Uterus (tissue), 4 donors: ENCODE results near the gene SORL1. TPM values are rescaled to one million over a fixed set of nuclear protein-coding genes. Genes with fewer than 3 reads are reported as not detected.

Experiments
- DNase-seq, 2 donors: peaks; one replicate each; pipeline ENCODE4 v3.0.0-alpha.2; 2019 to 2020
- H3K27ac ChIP-seq, 2 donors: fragments of 200-600 bp; sonication (generic); 1 replicate in 1 of 2; 2 replicates in 1 of 2; pipeline ENCODE4 v1.5.1; 2016 to 2018
- H3K27me3 ChIP-seq, 2 donors: fragments of 200-600 bp; sonication (generic); one replicate each; pipeline ENCODE4 v1.5.1; 2018 to 2019; ENCODE audit warnings: control low read depth in 1 of 2
- H3K36me3 ChIP-seq, 2 donors: fragments of 200-600 bp; sonication (generic); one replicate each; pipeline ENCODE4 v1.5.1; 2019; ENCODE audit warnings: control low read depth in 1 of 2
- H3K4me1 ChIP-seq, 2 donors: fragments of 200-600 bp; sonication (generic); one replicate each; pipeline ENCODE4 v1.5.1; 2018 to 2019; ENCODE audit warnings: control low read depth in 1 of 2
- H3K4me3 ChIP-seq, 2 donors: fragments of 200-600 bp; sonication (generic); 1 replicate in 1 of 2; 2 replicates in 1 of 2; pipeline ENCODE4 v1.5.1; 2018 to 2019; ENCODE audit warnings: mild to moderate bottlenecking in 1 of 2
- H3K9me3 ChIP-seq, 2 donors: fragments of 200-600 bp; sonication (generic); one replicate each; pipeline ENCODE4 v1.5.1; 2019; ENCODE audit warnings: control low read depth in 1 of 2
- CTCF ChIP-seq, 4 experiments: fragments of 200-600 bp in 2 of 4; fragments of 450-650 bp in 2 of 4; sonication (generic) in 2 of 4; IDR thresholded peaks; one replicate each; pipeline ENCODE4 v1.5.1; 2016 to 2019; ENCODE audit warnings: antibody characterized with exemption in 4 of 4, mild to moderate bottlenecking in 2 of 4, moderate library complexity in 1 of 4
- POLR2A ChIP-seq, 2 donors: fragments of 450-650 bp; IDR thresholded peaks; one replicate each; pipeline ENCODE4 v1.6.1; 2016; ENCODE audit warnings: antibody characterized with exemption in 2 of 2, mild to moderate bottlenecking in 1 of 2, moderate library complexity in 1 of 2
- intact Hi-C: fragments of 100-400 bp; cut with DNase I; formaldehyde crosslinking; loops from one replicate; pipeline ENCODE4 v1.15.1; 2023; ENCODE audit warnings: low total_unique reads
- total RNA-seq, 4 donors: library from RNA; depleted of rRNA in 3 of 4; stranded (reverse); fragments of >200 nt in 3 of 4; gene quantifications; one replicate each; pipeline versions ENCODE4 v1.1.0 to v1.2.4, GENCODE V29; 2014 to 2023
- donor health status: DM: yes; HTN: yes; CAD: no.

SORL1 gene
- total RNA-seq, 4 donors from 2014 or later, result 7.6 to 42.6 (median 17.2) TPM

- no peak overlapping the region for H3K27ac ChIP-seq
- no peak overlapping the region for H3K4me3 ChIP-seq
- H3K36me3 ChIP-seq, result no peaks in the 10 kb centered on the region
- no peak for TF ChIP-seq CTCF (IDR thresholded peaks at IDR 0.05)
- no peak for TF ChIP-seq POLR2A (IDR thresholded peaks at IDR 0.05)
- H3K27me3 ChIP-seq, result no peaks in the 10 kb centered on the region
- H3K4me1 ChIP-seq, result peaks cover 0 to under 1% of the 10 kb centered on the region in 2 donors
- DNase-seq, result no peak
- H3K9me3 ChIP-seq, result no peaks in the 10 kb centered on the region
- intact Hi-C loops, result no loop called here
These were observed 209.9 kb downstream of the SORL1 start for GRCh38 chr11:121661880-121662486.

- intact Hi-C loops, result no loop called here
- no peaks in the 10 kb centered on the region for H3K36me3 ChIP-seq
- DNase-seq, result no peak
- H3K27me3 ChIP-seq, result no peaks in the 10 kb centered on the region
- no peak overlapping the region for H3K4me3 ChIP-seq
- TF ChIP-seq POLR2A (IDR thresholded peaks at IDR 0.05), result no peak
- TF ChIP-seq CTCF (IDR thresholded peaks at IDR 0.05), result no peak
- H3K27ac ChIP-seq, result no peak overlapping the region
- H3K4me1 ChIP-seq, result no peaks in the 10 kb centered on the region
- no peaks in the 10 kb centered on the region for H3K9me3 ChIP-seq
These were observed 212.0 kb downstream of the SORL1 start for GRCh38 chr11:121664144-121664543.

GRCh38 chr11:121665206-121665838 lies 213.2 kb downstream of the SORL1 start:
- no peak for DNase-seq
- no peaks in the 10 kb centered on the region for H3K27me3 ChIP-seq
- H3K4me3 ChIP-seq, result no peak overlapping the region
- H3K27ac ChIP-seq, result no peak overlapping the region
- no peaks in the 10 kb centered on the region for H3K9me3 ChIP-seq
- no peak for TF ChIP-seq CTCF (IDR thresholded peaks at IDR 0.05)
- no peak for TF ChIP-seq POLR2A (IDR thresholded peaks at IDR 0.05)
- intact Hi-C loops, result no loop called here
- H3K4me1 ChIP-seq, result no peaks in the 10 kb centered on the region
- H3K36me3 ChIP-seq, result no peaks in the 10 kb centered on the region

GRCh38 chr11:121667836-121668235 lies 215.7 kb downstream of the SORL1 start:
- H3K4me3 ChIP-seq, result no peak overlapping the region
- no peaks in the 10 kb centered on the region for H3K36me3 ChIP-seq
- intact Hi-C loops, result no loop called here
- no peak for TF ChIP-seq CTCF (IDR thresholded peaks at IDR 0.05)
- no peaks in the 10 kb centered on the region for H3K9me3 ChIP-seq
- no peaks in the 10 kb centered on the region for H3K27me3 ChIP-seq
- H3K27ac ChIP-seq, result no peak overlapping the region
- DNase-seq, result no peak
- H3K4me1 ChIP-seq, result no peaks in the 10 kb centered on the region

- H3K4me3 ChIP-seq, result no peak overlapping the region
- no peaks in the 10 kb centered on the region for H3K9me3 ChIP-seq
- TF ChIP-seq CTCF (IDR thresholded peaks at IDR 0.05) (no peak), POLR2A (IDR thresholded peaks at IDR 0.05) (no peak)
- H3K27me3 ChIP-seq, result no peaks in the 10 kb centered on the region
- no peaks in the 10 kb centered on the region for H3K4me1 ChIP-seq
- H3K27ac ChIP-seq, result no peak overlapping the region
- intact Hi-C loops, result no loop called here
- DNase-seq, result no peak
- H3K36me3 ChIP-seq, result no peaks in the 10 kb centered on the region
These were observed 217.3 kb downstream of the SORL1 start for GRCh38 chr11:121669422-121669821.
